Neural cell (in vitro differentiated cells): ENCODE measurements around the gene DCK. TPM values are rescaled to one million over a fixed set of nuclear protein-coding genes. Genes with fewer than 3 reads are reported as not detected.
"Not testable (repeated sequence)": the region's sequence is repeated elsewhere in the genome, so short reads cannot be mapped to it uniquely, and the experiment has no call there.

ENCODE experiments used
- H2AFZ ChIP-seq: fragments of 200-600, 300-800 bp; sonication (generic), shearing (Covaris generic); 2 replicates; pipeline ENCODE4 v1.6.0; 2014; ENCODE audit warnings: low read depth, mild to moderate bottlenecking, antibody characterized with exemption, low read length, moderate library complexity
- H3F3A ChIP-seq: fragments of 200-600 bp; shearing (Covaris generic); 2 replicates; pipeline ENCODE4 v1.6.1; 2016; ENCODE audit warnings: mild to moderate bottlenecking, moderate library complexity, mixed read lengths, antibody characterized with exemption, low read length; ENCODE audit not compliant: insufficient read depth, poor library complexity, severe bottlenecking
- H3K27ac ChIP-seq: fragments of 200-600, 300-800 bp; sonication (generic), shearing (Covaris generic); 2 replicates; pipeline ENCODE4 v1.5.1; 2014; ENCODE audit warnings: mild to moderate bottlenecking, low read length, moderate library complexity
- H3K27me3 ChIP-seq: fragments of 300-800, 200-600 bp; sonication (generic), shearing (Covaris generic); 2 replicates; pipeline ENCODE4 v1.6.0; 2014; ENCODE audit warnings: mild to moderate bottlenecking, low read depth, low read length, moderate library complexity; ENCODE audit not compliant: insufficient read depth
- H3K36me3 ChIP-seq: fragments of 300-800, 200-600 bp; sonication (generic), shearing (Covaris generic); 2 replicates; pipeline ENCODE4 v1.5.1; 2014; ENCODE audit warnings: mild to moderate bottlenecking, antibody characterized with exemption, low read length, moderate library complexity; ENCODE audit not compliant: insufficient read depth
- H3K4me2 ChIP-seq: fragments of 300-800, 200-600 bp; sonication (generic), shearing (Covaris generic); 2 replicates; pipeline ENCODE4 v1.6.0; 2014; ENCODE audit warnings: mild to moderate bottlenecking, low read length
- H3K4me3 ChIP-seq: fragments of 300-800, 200-600 bp; sonication (generic), shearing (Covaris generic); 2 replicates; pipeline ENCODE4 v1.5.1; 2014; ENCODE audit warnings: mild to moderate bottlenecking, low read length, moderate library complexity
- H3K79me2 ChIP-seq: fragments of 200-600 bp; shearing (Covaris generic); replicated peaks from 2 replicates; pipeline ENCODE4 v1.6.0; 2014; ENCODE audit warnings: mild to moderate bottlenecking, low read length, moderate library complexity; ENCODE audit not compliant: insufficient read depth
- H3K9ac ChIP-seq: fragments of 300-800, 200-600 bp; sonication (generic), shearing (Covaris generic); 2 replicates; pipeline ENCODE4 v1.6.1; 2016; ENCODE audit warnings: mild to moderate bottlenecking, low read length, mixed read lengths
- H3K9me2 ChIP-seq: fragments of 200-600 bp; shearing (Covaris generic); 2 replicates; pipeline ENCODE4 v1.6.1; 2016; ENCODE audit warnings: mild to moderate bottlenecking, low read length, mixed read lengths; ENCODE audit not compliant: insufficient read depth
- H3K9me3 ChIP-seq: fragments of 200-600, 300-800 bp; sonication (generic), shearing (Covaris generic); 2 replicates; pipeline ENCODE4 v1.6.1; 2016; ENCODE audit warnings: mild to moderate bottlenecking, mixed run types, low read length, moderate library complexity, mixed read lengths
- H4K20me1 ChIP-seq: fragments of 200-600 bp; shearing (Covaris generic); 2 replicates; pipeline ENCODE4 v1.6.1; 2016; ENCODE audit warnings: mild to moderate bottlenecking, mixed run types; ENCODE audit not compliant: insufficient read depth
- EP300 ChIP-seq: fragments of 450-650 bp; conservative IDR thresholded peaks from 2 replicates; pipeline ENCODE4 v1.6.1; 2014; ENCODE audit warnings: antibody characterized with exemption, mild to moderate bottlenecking, moderate library complexity; ENCODE audit not compliant: poor library complexity, severe bottlenecking
- EZH2 ChIP-seq: fragments of 200-600, 300-800 bp; shearing (Covaris generic), sonication (generic); IDR thresholded peaks from 2 replicates; pipeline ENCODE4 v1.6.1; 2014; ENCODE audit warnings: antibody characterized with exemption, low read length, borderline replicate concordance, mild to moderate bottlenecking; ENCODE audit not compliant: insufficient read depth, poor library complexity, severe bottlenecking
- MXI1 ChIP-seq: fragments of 450-650 bp; conservative IDR thresholded peaks from 2 replicates; pipeline ENCODE4 v1.6.1; 2014; ENCODE audit warnings: antibody characterized with exemption, mild to moderate bottlenecking; ENCODE audit not compliant: poor library complexity, severe bottlenecking
- POLR2AphosphoS5 ChIP-seq: IDR thresholded peaks from 2 replicates; pipeline ENCODE4 v1.6.1; 2012
- RAD21 ChIP-seq: fragments of 450-650 bp; conservative IDR thresholded peaks from 2 replicates; pipeline ENCODE4 v1.6.1; 2014; ENCODE audit warnings: antibody characterized with exemption, mild to moderate bottlenecking, moderate library complexity
- SMC3 ChIP-seq: fragments of 450-650 bp; conservative IDR thresholded peaks from 2 replicates; pipeline ENCODE4 v1.6.1; 2014; ENCODE audit warnings: antibody characterized with exemption, mild to moderate bottlenecking, moderate library complexity; ENCODE audit not compliant: poor library complexity
- TAF1 ChIP-seq: IDR thresholded peaks from 2 replicates; pipeline ENCODE4 v1.6.1; 2012; ENCODE audit warnings: low read depth
- polyA plus RNA-seq: library from polyadenylated mRNA; depleted of rRNA; stranded (reverse); fragments of >200 nt; gene quantifications from 2 replicates; pipeline ENCODE4 v1.2.3, GENCODE V29; 2014
- TF ChIP-seq, protein P1 (sequence below): fragments of 450-650 bp; IDR thresholded peaks from 2 replicates; pipeline ENCODE4 v1.5.1; 2014; ENCODE audit warnings: antibody characterized with exemption, mild to moderate bottlenecking, moderate library complexity; ENCODE audit not compliant: poor library complexity, severe bottlenecking
- TF ChIP-seq, protein P2 (sequence below): IDR thresholded peaks from 2 replicates; pipeline ENCODE4 v1.6.1; 2012; ENCODE audit warnings: borderline replicate concordance

The DCK gene
- polyA plus RNA-seq, 1 donor from 2014 or later: 147 TPM

DNA sequence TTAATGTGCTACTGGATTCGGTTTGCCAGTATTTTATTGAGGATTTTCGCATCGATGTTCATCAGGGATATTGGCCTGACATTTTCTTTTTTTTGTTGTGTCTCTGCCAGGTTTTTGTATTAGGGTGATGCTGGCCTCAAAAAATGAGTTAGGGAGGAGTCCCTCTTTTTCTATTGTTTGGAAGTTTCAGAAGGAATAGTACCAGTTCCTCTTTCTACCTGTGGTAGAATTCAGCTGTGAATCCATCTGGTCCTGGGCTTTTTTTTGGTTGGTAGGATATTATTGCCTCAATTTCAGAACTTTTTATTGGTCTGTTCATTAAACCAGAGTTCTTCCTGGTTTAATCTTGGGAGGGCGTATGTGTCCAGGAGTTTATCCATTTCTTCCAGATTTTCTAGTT is 7.9 kb downstream of the DCK start:
- peaks cover 23% of the 10 kb centered on the region for H3K79me2 ChIP-seq
- not testable (repeated sequence) for H3K9ac ChIP-seq, H3F3A ChIP-seq, H3K4me2 ChIP-seq, H3K9me3 ChIP-seq, H3K27me3 ChIP-seq, H4K20me1 ChIP-seq, H3K4me3 ChIP-seq, H3K27ac ChIP-seq, H2AFZ ChIP-seq, H3K9me2 ChIP-seq
- H3K36me3 ChIP-seq: peaks cover 12% of the 10 kb centered on the region

- TF ChIP-seq EZH2 (no peak), TAF1 (no peak), EP300 (no peak), POLR2AphosphoS5 (no peak), SMC3 (no peak), MXI1 (no peak), RAD21 (no peak)
- TF ChIP-seq, protein P1, sequence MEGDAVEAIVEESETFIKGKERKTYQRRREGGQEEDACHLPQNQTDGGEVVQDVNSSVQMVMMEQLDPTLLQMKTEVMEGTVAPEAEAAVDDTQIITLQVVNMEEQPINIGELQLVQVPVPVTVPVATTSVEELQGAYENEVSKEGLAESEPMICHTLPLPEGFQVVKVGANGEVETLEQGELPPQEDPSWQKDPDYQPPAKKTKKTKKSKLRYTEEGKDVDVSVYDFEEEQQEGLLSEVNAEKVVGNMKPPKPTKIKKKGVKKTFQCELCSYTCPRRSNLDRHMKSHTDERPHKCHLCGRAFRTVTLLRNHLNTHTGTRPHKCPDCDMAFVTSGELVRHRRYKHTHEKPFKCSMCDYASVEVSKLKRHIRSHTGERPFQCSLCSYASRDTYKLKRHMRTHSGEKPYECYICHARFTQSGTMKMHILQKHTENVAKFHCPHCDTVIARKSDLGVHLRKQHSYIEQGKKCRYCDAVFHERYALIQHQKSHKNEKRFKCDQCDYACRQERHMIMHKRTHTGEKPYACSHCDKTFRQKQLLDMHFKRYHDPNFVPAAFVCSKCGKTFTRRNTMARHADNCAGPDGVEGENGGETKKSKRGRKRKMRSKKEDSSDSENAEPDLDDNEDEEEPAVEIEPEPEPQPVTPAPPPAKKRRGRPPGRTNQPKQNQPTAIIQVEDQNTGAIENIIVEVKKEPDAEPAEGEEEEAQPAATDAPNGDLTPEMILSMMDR: no peak
- TF ChIP-seq, protein P2, sequence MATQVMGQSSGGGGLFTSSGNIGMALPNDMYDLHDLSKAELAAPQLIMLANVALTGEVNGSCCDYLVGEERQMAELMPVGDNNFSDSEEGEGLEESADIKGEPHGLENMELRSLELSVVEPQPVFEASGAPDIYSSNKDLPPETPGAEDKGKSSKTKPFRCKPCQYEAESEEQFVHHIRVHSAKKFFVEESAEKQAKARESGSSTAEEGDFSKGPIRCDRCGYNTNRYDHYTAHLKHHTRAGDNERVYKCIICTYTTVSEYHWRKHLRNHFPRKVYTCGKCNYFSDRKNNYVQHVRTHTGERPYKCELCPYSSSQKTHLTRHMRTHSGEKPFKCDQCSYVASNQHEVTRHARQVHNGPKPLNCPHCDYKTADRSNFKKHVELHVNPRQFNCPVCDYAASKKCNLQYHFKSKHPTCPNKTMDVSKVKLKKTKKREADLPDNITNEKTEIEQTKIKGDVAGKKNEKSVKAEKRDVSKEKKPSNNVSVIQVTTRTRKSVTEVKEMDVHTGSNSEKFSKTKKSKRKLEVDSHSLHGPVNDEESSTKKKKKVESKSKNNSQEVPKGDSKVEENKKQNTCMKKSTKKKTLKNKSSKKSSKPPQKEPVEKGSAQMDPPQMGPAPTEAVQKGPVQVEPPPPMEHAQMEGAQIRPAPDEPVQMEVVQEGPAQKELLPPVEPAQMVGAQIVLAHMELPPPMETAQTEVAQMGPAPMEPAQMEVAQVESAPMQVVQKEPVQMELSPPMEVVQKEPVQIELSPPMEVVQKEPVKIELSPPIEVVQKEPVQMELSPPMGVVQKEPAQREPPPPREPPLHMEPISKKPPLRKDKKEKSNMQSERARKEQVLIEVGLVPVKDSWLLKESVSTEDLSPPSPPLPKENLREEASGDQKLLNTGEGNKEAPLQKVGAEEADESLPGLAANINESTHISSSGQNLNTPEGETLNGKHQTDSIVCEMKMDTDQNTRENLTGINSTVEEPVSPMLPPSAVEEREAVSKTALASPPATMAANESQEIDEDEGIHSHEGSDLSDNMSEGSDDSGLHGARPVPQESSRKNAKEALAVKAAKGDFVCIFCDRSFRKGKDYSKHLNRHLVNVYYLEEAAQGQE: no peak
- no peak overlapping the region for H3K27ac ChIP-seq
- H3K36me3 ChIP-seq: no peaks in the 10 kb centered on the region
- peaks cover 10% of the 10 kb centered on the region for H3K79me2 ChIP-seq
- no peak overlapping the region for H3K4me2 ChIP-seq
- H3K4me3 ChIP-seq: no peak overlapping the region
- no peaks in the 10 kb centered on the region for H3K9me3 ChIP-seq
- no peaks in the 10 kb centered on the region for H3K27me3 ChIP-seq
- H4K20me1 ChIP-seq: no peaks in the 10 kb centered on the region
- H3K9ac ChIP-seq: no peak overlapping the region
- no peaks in the 10 kb centered on the region for H3K9me2 ChIP-seq
- H3F3A ChIP-seq: no peaks in the 10 kb centered on the region
- H2AFZ ChIP-seq: no peak overlapping the region
Observed at GRCh38 chr4:71004281-71004851, 10.9 kb downstream of the DCK start.

GRCh38 chr4:71005025-71005424 is 11.6 kb downstream of the DCK start:
- not testable (repeated sequence) for H3K9me3 ChIP-seq, H3K9me2 ChIP-seq, H4K20me1 ChIP-seq, H3K79me2 ChIP-seq, H3K4me2 ChIP-seq, H3K36me3 ChIP-seq, H3K27ac ChIP-seq, H3K27me3 ChIP-seq, H3K9ac ChIP-seq, H3F3A ChIP-seq, H2AFZ ChIP-seq, H3K4me3 ChIP-seq
